Activated naive CD8-positive, alpha-beta T cell (primary cell): ENCODE measurements around the gene RELA.
A peak's percentile ranks its signal among the peaks of the same experiment; 100 is the strongest.

Source experiments
- H3K27ac Mint-ChIP-seq: one replicate; pipeline ENCODE4 v1.8.0; 2021; ENCODE audit warnings: mixed read lengths
- H3K27me3 Mint-ChIP-seq: one replicate; pipeline ENCODE4 v1.8.0; 2021; ENCODE audit warnings: mixed read lengths
- H3K36me3 Mint-ChIP-seq: one replicate; pipeline ENCODE4 v1.8.0; 2021; ENCODE audit warnings: mixed read lengths
- H3K4me1 Mint-ChIP-seq: one replicate; pipeline ENCODE4 v1.8.0; 2021; ENCODE audit warnings: low read depth, mixed read lengths
- H3K4me3 Mint-ChIP-seq: one replicate; pipeline ENCODE4 v1.8.0; 2021; ENCODE audit warnings: mild to moderate bottlenecking, mixed read lengths
- H3K9me3 Mint-ChIP-seq: one replicate; pipeline ENCODE4 v1.8.0; 2021; ENCODE audit warnings: low read depth, mixed read lengths

The RELA gene

DNA sequence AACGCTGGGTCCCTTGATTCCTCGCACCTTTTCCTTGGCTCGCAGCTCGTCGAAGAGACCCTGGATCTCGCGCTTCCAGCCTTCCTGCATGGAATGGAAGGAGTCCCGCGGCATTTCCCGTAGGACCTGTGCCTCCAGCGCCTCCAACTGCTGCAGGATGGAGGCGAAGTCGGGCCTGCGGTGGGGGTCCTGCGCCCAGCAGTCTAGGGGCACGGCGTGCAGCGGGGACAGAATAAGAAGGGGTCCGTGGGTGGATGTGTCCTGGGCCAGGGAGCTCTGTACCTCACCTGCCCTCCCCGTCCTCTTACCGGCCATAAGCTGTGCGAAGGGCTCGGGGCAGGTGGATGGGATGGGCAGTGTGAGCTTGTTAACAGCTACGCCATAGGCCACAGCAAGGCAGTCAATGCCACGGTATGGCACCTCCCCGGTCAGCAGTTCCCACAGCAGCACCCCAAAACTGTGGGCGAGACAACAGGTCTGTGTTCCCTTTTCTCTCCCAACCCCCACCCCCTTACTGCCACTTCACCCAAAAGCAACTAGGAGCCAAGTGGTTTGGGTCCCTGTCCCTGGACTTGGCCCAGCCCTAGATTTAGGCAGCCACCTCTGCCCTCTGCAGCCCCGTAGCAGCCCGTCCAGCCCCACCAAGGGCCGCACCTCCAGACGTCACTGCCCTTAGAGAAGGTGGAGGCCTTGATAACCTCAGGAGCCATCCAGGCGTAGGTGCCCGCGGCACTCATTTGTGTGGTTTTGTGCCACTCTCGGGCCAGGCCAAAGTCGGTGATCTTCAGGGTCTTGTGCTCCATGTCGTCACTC is 54.9 kb downstream of the RELA start:
- peaks cover 28% of the 10 kb centered on the region for H3K4me1 Mint-ChIP-seq
- H3K4me3 Mint-ChIP-seq: no peak overlapping the region
- no peaks in the 10 kb centered on the region for H3K9me3 Mint-ChIP-seq
- H3K27me3 Mint-ChIP-seq: no peaks in the 10 kb centered on the region
- H3K36me3 Mint-ChIP-seq: peaks cover 4% of the 10 kb centered on the region
- H3K27ac Mint-ChIP-seq: peak overlapping the region; percentile 64

DNA sequence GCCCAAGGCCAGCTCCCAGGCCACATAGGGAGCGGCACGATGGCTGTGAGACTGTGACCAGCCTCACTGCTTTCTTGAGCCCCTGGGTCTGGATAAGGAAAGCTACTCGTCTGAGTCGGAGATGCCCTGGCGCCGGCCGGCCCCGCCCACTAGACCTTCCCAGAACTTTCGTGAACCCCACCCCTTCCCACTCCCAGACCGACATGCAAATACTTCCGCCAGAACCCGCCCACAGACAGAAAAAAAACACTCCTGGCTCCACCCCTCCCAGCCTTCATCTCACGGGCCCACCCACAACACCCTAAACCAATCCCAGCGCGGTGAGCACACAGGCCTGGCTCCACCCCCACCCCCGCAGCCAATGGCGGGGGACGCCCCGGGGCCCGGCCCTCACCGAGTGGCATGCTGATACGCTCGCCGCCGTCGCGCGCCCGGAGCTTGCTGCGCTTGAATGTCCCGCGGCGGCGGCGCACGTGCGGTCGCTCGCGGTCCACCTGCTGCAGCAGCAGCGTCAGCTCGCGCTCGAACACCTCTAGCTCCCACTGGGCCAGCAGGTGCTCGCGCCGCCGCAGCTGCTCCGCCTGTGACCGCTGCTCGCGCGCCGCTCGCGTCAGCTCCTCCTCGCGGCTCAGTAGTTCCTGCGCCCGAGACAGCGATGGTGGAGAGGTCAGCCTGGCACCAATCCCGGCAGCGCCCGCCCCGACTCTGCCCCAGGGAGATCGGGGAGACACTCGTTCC is 55.7 kb downstream of the RELA start:
- Mint-ChIP-seq H3K4me1 (peaks cover 22% of the 10 kb centered on the region), H3K9me3 (no peaks in the 10 kb centered on the region), H3K27me3 (no peaks in the 10 kb centered on the region), H3K4me3 (no peak overlapping the region), H3K27ac (no peak overlapping the region), H3K36me3 (peaks cover 4% of the 10 kb centered on the region)

DNA sequence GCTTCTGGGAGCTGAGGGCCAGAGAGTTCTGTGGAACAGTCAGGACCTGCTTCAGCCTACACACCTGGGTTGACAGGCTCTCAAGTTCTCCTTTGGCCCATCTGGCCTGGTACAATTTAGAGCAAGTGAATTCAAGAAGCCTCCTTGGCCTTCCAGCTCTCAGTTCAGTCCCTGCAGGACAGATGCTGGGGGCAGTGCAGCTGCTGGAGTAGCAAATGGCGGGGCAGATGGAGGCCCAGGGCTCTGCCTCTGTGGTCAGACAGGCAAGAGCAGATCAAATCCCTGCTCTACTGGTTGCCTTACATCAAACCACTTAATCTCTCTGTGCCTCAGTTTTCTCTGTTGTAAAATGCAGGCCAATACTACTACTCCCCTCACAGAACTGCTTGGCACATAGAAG is 58.5 kb downstream of the RELA start:
- Mint-ChIP-seq H3K36me3 (peaks cover 4% of the 10 kb centered on the region), H3K4me1 (peaks cover 6% of the 10 kb centered on the region), H3K9me3 (no peaks in the 10 kb centered on the region), H3K27me3 (no peaks in the 10 kb centered on the region), H3K4me3 (no peak overlapping the region), H3K27ac (no peak overlapping the region)
